ENCODE data around the gene YAF2.

- TF ChIP-seq JUNB (IDR thresholded peaks at IDR 0.05; ENCODE audit: unreplicated experiment), result no peak
- no peak for TF ChIP-seq CTCF (conservative IDR thresholded peaks at IDR 0.05; ENCODE audit: low read depth in 2 of 2)
- no peak for TF ChIP-seq EZH2 (IDR thresholded peaks at IDR 0.05; ENCODE audit: low read depth, unreplicated experiment)
- TF ChIP-seq POLR2AphosphoS5 (IDR thresholded peaks at IDR 0.05; ENCODE audit: low read depth), result no peak
- no peak for TF ChIP-seq ZNF462 (CRISPR knock-in tag; IDR thresholded peaks at IDR 0.05)
- no peak for TF ChIP-seq EZH2phosphoT487 (IDR thresholded peaks at IDR 0.05; ENCODE audit: unreplicated experiment)
- TF ChIP-seq ETS1 (IDR thresholded peaks at IDR 0.05), result no peak
- no peak for TF ChIP-seq CREB1 (CRISPR knock-in tag; IDR thresholded peaks at IDR 0.05; ENCODE audit: low read depth)
- no peak for TF ChIP-seq REST (IDR thresholded peaks at IDR 0.05; ENCODE audit: unreplicated experiment)
- no peak for TF ChIP-seq STAT1 (IDR thresholded peaks at IDR 0.05; ENCODE audit: unreplicated experiment)
These were observed 48.7 kb upstream of the YAF2 start for GRCh38 chr12:42286741-42287140.
